Kidney glomerular epithelial cell (primary cell): ENCODE results near the gene CZIB.
"Not testable (repeated sequence)": the region's sequence is repeated elsewhere in the genome, so short reads cannot be mapped to it uniquely, and the experiment has no call there.

Source experiments
- DNase-seq: peaks from one replicate; lab custom pipeline; 2025; lab: John Stamatoyannopoulos, UW

The CZIB gene

DNA sequence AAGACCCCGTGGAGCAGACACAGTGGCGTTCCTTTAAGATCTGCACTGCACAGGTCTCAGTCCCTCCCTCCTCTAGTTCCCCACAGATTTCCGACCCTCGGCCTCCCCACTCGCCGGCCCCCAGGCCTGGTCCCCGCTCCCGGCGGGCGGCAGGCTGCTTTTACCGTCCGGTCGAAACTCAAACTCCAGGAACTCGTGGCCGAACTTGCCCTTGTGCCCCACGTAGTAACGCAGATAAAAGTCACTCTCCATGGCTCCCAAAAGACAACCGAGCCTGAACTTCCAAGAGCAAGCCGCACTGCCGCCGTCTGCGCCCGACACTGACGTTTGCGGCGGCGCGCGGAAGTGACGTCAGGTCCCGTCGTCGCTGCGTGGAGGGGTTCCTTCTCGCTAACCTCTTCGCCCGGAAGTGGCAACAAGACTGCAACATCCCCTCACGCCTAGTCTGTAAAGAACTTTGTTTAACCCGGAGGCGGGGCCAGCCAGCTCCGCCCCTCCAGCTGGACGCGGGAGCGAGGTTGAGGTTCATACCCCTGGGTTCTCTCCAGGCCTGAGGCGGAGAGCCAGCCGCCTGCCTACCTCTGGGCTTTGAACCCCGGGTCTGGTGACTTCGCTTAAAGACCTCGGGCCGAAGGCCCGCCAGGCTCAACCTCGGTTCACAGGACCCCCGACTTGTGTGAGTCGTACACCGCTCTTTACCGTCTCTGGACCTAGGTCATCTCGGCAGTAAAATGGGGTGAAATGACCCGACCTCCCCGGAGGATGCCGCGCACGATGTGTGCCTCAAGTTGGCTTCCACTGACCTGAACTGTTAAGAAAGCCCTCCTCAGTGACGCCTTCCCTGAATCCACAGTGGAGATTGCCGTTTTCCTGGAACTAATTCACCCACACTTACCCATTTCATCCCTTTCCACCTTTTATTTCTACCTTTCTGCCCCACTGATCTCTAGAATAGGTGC, 18.0 kb upstream of the CZIB start, which contains the start of gene MAGOH:
Gene MAGOH (minus strand): TSS at position 322 of the 959 bp plus-strand sequence. CDS start 70 bp downstream, at position 252.
- peak; percentile 83 for DNase-seq

DNA sequence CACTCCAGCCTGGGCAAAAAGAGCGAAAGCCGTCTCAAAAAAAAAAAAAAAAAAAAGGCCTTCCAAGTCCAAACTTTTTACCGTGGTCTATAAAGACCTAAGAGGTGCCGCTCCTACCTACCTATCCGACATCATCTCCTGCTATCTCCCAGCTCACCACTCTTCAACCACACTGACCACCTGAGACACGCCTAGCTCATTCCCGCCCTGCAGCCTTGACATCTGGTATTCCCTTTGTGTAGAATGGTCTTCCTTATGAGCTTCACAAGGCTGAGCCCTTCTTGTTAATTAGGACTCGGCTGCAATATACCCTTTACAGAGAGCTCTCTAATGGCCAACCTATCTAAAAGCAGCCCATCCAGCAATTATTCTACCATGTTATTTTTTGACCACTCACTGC, 17.2 kb upstream of the CZIB start:
- DNase-seq: no peak

DNA sequence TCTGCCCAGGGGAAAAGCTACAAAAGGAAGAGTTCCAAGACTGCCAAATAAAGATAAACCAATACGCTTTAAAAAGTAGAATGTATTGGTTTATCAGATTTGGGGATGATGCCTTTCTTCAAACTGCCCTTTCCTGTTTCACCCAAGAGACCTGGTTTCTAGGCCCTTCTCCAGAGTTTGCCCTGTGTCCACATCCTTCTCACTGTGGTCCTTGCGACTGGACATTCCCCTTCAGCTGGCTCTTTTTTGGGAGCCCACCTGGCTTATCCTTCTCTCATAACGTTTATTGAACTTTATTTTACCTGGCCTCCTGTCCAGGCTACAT, 490 bp upstream of the CZIB start:
- DNase-seq: peak; percentile 46

- no peak for DNase-seq
Observed at GRCh38 chr1:53219711-53220110, 723 bp downstream of the CZIB start.

DNA sequence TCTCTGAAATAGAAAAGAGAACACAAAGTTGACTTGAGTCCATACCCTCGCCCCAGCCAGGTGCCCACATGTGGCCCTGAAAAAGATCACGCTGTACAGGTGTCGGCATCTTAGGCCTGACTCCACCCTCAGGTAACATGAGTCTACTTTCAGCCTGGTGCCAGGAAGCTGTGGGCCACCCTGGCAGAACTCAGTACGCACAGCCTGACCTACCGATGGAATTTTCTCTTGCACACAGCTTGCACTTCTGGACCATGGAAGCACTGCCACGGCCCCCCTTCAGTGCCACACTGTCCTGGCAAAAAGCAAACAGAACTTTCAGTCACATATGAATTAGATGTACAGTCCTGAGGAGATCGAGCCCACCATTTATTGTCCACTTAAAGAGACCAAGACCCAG, 2.2 kb downstream of the CZIB start:
- no peak for DNase-seq

DNA sequence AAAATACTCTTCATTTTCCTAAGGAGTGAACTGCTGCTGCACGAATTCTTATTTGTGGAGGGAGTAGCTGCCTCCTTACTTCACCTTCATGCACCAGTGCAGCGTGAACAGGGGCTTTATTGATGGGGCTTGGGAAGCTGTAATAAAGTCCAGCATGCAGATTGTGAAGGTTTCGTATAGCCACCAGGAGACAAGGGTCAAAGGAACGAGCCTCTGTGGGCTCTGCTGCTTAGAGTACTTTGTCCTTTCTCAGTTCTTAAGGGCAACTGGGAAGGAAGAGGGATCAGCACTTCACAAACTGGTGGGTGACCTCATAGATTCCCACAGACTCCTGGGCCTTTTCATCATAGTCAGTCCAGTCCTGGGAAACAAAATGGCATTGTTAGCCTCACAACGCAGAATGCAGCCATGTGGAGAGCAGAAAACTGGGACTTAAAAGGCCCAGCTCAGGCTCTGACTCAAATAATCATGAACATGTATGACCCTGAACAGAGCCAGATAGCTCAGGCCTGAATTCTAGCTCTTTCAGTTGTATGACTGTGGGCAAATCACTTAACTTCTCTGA, 6.0 kb downstream of the CZIB start:
- no peak for DNase-seq

GRCh38 chr1:53210954-53211353, 9.5 kb downstream of the CZIB start:
- DNase-seq: no peak

- DNase-seq: no peak
Observed at GRCh38 chr1:53210352-53210751, 10.1 kb downstream of the CZIB start.

DNA sequence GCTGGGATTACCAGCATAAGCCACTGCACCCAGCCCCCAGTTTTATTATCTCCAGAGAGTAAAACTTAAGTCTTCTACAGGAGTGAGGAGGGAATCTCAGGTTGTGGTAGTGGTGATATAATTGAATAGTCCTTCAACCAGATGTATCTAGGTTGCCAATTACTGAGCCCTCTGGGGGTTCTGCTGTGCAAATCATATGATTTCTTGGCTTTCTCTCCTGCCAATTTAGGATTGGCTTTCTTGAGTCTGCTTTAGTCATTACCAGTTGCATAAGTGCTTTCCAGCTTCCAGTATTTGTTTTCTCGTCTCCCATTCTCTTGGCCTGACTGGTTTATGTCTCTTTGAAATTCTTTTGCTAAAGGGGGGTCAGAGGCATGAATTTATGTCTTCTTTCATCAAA, 12.7 kb downstream of the CZIB start:
- no peak for DNase-seq

DNA sequence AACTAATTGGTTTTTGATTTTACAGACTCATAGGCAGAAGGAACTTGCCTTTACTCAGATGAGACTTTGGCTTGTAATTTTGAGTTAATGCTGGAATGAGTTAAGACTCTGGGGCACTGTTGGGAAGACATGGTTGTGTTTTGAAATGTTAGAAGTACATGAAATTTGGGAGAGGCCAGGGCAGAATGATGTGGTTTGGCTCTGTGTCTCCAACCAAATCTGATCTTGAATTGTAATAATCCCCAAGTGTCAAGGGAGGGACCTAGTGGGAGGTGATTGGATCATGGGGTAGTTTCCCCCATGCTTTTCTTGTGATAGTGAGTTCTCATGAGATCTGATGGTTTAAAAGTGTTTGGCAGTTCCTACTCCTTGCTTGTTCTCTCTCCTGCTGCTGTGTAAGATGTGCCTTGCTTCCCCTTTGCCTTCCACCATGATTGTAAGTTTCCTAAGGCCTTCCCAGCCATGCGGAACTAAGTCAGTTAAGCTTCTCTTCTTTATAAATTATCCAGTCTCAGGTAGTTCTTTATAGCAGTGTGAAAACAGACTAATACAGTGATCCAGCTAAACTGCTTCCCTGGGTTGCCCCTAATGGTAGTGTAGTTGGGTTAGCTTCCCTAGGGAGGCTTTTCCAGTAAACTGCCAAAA, 13.6 kb downstream of the CZIB start:
- no peak for DNase-seq

DNA sequence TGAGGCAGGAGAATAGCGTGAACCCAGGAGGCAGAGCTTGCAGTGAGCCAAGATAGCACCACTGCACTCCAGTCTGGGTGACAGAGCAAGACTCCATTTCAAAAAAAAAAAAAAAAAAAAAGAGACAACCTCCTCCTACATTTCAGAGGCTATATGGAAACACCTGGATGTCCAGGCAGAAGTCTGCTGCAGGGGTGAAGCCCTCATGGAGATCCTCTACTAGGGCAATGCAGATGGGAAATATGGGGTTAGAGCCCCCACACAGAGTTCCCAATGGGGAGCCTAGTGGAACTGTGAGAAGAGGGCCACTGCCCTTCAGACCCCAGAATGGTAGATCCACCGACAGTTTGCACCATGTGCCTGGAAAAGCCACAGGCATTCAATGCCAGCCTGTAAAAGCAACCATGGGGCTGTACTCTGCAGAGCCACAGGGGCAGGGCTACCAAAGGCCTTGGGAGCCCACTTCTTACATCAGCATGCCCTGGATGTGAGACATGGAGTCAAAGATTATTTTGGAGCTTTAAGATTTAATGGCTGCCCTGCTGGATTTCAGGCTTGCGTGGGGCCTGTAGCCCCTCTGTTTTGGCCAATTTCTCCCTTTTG, 14.2 kb downstream of the CZIB start:
- DNase-seq: not testable (repeated sequence)

- not testable (repeated sequence) for DNase-seq
Observed at GRCh38 chr1:53205496-53205895, 14.9 kb downstream of the CZIB start.

GRCh38 chr1:53203466-53203865, 17.0 kb downstream of the CZIB start:
- no peak for DNase-seq

GRCh38 chr1:53198241-53198651, 22.2 kb downstream of the CZIB start:
- DNase-seq: no peak

DNA sequence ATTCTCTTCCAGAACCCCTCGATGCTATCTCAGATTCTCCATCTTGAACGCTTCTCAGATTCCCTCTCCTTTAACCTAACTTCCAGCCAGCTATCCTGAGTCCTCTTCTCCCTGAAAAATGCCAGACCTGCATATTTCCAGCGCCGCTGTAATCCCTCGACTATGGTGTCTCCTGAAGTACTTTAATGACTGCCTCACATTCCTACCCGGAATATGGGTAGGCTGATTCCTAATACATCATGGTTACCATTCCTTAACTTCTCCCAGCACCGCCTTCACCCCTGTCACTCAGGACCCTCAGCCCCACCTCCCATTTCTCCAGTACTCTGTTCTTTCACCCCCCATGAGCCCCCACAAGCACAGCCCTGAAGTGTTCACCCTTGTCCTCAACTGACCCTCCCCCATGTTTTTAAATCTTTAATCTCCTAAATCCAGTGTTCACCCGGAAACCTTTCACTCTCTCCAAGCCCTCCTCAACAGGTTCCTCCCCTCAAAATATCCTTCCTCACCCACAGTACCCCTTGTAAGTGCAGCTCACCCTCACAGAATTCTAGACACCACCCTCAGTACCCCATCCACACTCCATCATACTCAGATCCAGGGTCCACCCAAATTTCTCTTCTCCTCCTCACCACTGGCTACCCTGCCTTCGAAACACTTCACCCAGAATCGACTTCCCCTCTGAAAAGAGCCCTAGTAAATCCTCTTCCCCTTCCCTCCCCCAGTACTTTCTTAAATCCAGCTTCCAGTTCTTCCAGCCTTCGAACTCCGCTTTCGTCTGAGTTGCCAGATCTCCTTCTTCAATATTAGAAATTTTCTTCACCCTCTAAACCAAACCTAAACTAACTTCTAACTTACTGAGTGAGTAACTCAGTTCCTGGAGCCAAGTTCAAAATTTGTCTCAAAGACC, 22.9 kb downstream of the CZIB start:
- DNase-seq: no peak

DNA sequence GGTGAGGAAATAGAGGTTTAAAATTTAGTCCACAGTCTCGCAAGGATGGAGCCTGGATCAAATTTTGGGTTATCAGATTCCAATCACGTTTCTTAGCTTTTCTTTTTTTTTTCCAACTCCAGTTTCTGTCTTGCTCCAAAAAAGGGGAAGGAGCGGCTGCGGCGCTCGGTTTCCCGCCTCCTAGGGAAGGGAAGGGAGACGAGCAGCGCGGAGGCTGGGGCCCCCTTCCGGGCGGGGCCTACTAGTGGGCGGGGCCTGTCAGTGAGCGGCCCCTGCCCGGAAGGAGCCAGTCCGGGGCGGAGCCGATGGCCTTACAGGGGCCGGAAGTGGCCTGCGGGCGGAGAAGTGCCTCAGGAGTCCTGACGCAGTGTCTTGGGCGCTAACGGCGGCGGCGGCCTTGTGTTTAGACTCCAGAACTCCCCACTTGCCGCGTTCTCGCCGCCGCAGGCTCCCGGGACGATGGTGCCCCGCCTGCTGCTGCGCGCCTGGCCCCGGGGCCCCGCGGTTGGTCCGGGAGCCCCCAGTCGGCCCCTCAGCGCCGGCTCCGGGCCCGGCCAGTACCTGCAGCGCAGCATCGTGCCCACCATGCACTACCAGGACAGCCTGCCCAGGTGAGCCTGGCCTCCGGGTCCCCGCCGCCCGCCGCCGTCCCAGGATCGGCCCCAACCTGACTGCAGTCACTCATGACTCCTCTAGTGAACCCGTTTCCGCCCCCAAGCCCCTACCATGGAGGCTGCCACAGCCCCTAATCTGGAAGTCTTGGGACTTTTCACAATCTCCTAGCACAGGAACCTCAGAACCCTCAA, 23.7 kb downstream of the CZIB start, which contains the start of gene CPT2:
Gene CPT2 (plus strand): TSS at position 340 of the 806 bp plus-strand sequence. CDS start 120 bp downstream, at position 460.
- DNase-seq: peak; percentile 81

GRCh38 chr1:53196017-53196484, 24.4 kb downstream of the CZIB start:
- no peak for DNase-seq

DNA sequence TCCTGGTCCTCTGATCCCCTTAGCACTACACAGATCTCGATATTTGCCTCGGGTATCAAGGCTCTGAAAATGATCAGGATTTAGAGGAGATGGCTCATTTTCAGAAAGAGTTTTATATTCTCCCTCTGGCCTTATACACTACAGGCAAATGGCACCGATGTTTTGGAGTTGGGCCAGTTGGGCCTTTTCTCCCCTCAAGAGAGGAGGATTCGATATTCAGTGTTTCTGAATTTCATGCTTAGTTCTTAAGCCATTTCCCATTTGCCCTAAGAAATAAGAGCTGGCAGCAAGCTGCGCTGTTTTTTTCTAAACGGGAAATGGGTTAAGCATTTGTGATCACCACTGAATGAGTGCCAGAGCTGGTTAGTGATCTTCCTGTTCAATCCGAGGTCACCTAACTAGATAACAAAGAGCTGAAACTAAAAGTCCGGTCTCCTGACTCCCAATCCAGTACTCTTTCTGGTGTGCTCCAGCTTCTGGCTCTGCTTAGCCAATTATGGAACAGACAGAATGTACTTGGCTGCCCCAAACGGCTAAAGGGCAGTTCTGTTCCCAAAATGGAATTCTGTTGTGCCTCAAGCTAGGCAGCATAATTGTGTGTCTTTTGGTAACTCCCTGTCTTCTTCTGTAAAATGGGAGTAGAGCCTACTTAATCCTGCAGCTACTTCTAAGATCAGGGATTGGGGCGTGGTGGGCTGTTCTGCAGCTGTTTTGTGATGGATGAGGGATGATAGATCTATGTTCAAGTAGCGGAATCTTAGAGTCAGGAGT, 25.0 kb downstream of the CZIB start:
- DNase-seq: no peak

GRCh38 chr1:53190210-53190611, 30.2 kb downstream of the CZIB start:
- no peak for DNase-seq

DNA sequence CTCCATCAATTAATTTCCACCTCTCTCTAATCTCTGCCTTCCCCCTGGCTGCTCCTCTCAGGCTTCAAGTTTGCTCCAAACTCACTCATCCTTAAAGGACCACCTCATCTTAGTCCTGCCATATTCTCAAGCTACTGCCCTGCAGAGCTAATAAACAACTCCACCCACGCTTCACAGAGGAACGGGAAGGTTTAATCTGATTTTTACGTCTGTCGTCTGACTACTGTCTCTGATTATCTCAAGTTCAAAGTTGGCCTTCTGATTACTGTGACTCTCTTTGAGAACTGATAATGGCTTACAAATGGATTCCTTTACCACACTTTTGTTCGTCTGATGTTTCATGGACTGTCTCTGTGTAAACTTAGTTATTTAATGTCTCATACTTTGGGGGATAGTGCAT, 31.4 kb downstream of the CZIB start:
- DNase-seq: no peak
